Measurements from ENCODE around the gene TPM4. TPM values are rescaled to one million over a fixed set of nuclear protein-coding genes. Genes with fewer than 3 reads are reported as not detected.

Gene TPM4
- total and polyA plus RNA-seq, 2 of the 13 experiments (the other 11 are each of a cell fraction or from before 2014, with no cell fraction given) = 180 to 188 TPM

DNA sequence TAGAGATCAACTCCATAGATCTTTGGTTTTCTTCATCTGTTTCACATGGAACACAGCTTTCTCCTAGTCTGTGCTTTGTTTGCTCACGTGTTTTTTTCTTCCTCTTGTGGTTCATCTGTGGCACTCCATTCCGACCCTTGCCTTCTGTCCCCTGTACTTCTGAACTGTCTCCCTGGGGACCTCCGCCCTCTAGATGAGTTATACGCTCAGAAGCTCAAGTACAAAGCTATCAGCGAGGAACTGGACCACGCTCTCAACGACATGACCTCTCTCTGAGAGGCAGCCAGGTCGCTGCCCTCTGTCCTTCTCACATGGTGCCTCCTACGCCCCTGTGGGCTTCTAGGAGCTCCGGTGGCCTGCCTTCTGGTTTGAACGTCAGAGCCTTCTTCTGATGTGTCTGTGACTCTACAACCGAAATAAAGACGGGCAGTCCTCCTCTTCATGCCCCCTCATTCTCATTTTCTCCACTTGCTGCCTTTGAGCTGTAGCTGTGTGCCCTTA is 18.8 kb downstream of the TPM4 start (continued):
- TF ChIP-seq, protein P1, sequence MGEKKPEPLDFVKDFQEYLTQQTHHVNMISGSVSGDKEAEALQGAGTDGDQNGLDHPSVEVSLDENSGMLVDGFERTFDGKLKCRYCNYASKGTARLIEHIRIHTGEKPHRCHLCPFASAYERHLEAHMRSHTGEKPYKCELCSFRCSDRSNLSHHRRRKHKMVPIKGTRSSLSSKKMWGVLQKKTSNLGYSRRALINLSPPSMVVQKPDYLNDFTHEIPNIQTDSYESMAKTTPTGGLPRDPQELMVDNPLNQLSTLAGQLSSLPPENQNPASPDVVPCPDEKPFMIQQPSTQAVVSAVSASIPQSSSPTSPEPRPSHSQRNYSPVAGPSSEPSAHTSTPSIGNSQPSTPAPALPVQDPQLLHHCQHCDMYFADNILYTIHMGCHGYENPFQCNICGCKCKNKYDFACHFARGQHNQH (CRISPR knock-in tag; IDR thresholded peaks at IDR 0.05) = no peak
- TF ChIP-seq ZNF746 (CRISPR knock-in tag; IDR thresholded peaks at IDR 0.05) (no peak), ZC3H4 (CRISPR knock-in tag; IDR thresholded peaks at IDR 0.05; ENCODE audit: borderline replicate concordance) (no peak), XBP1 (CRISPR knock-in tag; IDR thresholded peaks at IDR 0.05) (no peak), REPIN1 (CRISPR knock-in tag; IDR thresholded peaks at IDR 0.05; ENCODE audit: borderline replicate concordance, low read depth) (0 out of 2 replicates have a peak, but pooled peaks have one; percentile 24), ZNF205 (CRISPR knock-in tag; IDR thresholded peaks at IDR 0.05) (no peak), FOXO1 (CRISPR knock-in tag; IDR thresholded peaks at IDR 0.05) (no peak), TBP (CRISPR knock-in tag; IDR thresholded peaks at IDR 0.05) (no peak), GFI1 (CRISPR knock-in tag; IDR thresholded peaks at IDR 0.05; ENCODE audit: borderline replicate concordance) (no peak), SMARCC2 (IDR thresholded peaks at IDR 0.05) (no peak), ELF3 (CRISPR knock-in tag; IDR thresholded peaks at IDR 0.05) (no peak), ZNF552 (CRISPR knock-in tag; IDR thresholded peaks at IDR 0.05; ENCODE audit: borderline replicate concordance) (no peak), CBX2 (IDR thresholded peaks at IDR 0.05; ENCODE audit: low read depth, low read length) (no peak), CBX2 (CRISPR knock-in tag; IDR thresholded peaks at IDR 0.05; ENCODE audit: low read depth) (no peak), SIN3A (IDR thresholded peaks at IDR 0.05; ENCODE audit: borderline replicate concordance, low read depth, low read length) (no peak), MXD4 (CRISPR knock-in tag; IDR thresholded peaks at IDR 0.05) (no peak), HDAC2 (CRISPR knock-in tag; IDR thresholded peaks at IDR 0.05) (0 out of 2 replicates have a peak, but pooled peaks have one; percentile 13), IRX3 (CRISPR knock-in tag; IDR thresholded peaks at IDR 0.05; ENCODE audit: borderline replicate concordance, low read depth) (no peak), NCOA2 (CRISPR knock-in tag; IDR thresholded peaks at IDR 0.05) (no peak), U2AF2 (IDR thresholded peaks at IDR 0.05; ENCODE audit: low read depth, low read length) (no peak), ZNF121 (CRISPR knock-in tag; IDR thresholded peaks at IDR 0.05) (no peak), ESRRA (CRISPR knock-in tag; IDR thresholded peaks at IDR 0.05; ENCODE audit: low read depth) (0 out of 2 replicates have a peak, but pooled peaks have one; percentile 28), ZBTB38 (CRISPR knock-in tag; IDR thresholded peaks at IDR 0.05) (peak; percentile 86), RFX3 (CRISPR knock-in tag; IDR thresholded peaks at IDR 0.05) (no peak), BCL6 (CRISPR knock-in tag; IDR thresholded peaks at IDR 0.05) (peak; percentile 18; the same call in 1 of the 2 replicates), SP1 (IDR thresholded peaks at IDR 0.05) (no peak), SP1 (CRISPR knock-in tag; IDR thresholded peaks at IDR 0.05) (no peak), PAWR (CRISPR knock-in tag; IDR thresholded peaks at IDR 0.05; ENCODE audit: borderline replicate concordance) (no peak)
- TF ChIP-seq, protein P2, sequence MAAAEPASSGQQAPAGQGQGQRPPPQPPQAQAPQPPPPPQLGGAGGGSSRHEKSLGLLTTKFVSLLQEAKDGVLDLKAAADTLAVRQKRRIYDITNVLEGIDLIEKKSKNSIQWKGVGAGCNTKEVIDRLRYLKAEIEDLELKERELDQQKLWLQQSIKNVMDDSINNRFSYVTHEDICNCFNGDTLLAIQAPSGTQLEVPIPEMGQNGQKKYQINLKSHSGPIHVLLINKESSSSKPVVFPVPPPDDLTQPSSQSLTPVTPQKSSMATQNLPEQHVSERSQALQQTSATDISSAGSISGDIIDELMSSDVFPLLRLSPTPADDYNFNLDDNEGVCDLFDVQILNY (CRISPR knock-in tag; conservative IDR thresholded peaks at IDR 0.05) = no peak
- TF ChIP-seq, protein P3, sequence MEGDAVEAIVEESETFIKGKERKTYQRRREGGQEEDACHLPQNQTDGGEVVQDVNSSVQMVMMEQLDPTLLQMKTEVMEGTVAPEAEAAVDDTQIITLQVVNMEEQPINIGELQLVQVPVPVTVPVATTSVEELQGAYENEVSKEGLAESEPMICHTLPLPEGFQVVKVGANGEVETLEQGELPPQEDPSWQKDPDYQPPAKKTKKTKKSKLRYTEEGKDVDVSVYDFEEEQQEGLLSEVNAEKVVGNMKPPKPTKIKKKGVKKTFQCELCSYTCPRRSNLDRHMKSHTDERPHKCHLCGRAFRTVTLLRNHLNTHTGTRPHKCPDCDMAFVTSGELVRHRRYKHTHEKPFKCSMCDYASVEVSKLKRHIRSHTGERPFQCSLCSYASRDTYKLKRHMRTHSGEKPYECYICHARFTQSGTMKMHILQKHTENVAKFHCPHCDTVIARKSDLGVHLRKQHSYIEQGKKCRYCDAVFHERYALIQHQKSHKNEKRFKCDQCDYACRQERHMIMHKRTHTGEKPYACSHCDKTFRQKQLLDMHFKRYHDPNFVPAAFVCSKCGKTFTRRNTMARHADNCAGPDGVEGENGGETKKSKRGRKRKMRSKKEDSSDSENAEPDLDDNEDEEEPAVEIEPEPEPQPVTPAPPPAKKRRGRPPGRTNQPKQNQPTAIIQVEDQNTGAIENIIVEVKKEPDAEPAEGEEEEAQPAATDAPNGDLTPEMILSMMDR (CRISPR knock-in tag; IDR thresholded peaks at IDR 0.05) = no peak

Data from HepG2 (cell line).